ENCODE data around the gene TPMT.
A peak's percentile ranks its signal among the peaks of the same experiment; 100 is the strongest.
"Not testable (repeated sequence)": the region's sequence is repeated elsewhere in the genome, so short reads cannot be mapped to it uniquely, and the experiment has no call there.

Gene TPMT

GRCh38 chr6:18155150-18155863 is 430 bp upstream of the TPMT start, which contains the start of gene KDM1B:
Gene KDM1B (plus strand): TSS chr6:18155422. CDS start chr6:18159896, 4,474 bp downstream.
- peak; percentile 99 for DNase-seq

DNA sequence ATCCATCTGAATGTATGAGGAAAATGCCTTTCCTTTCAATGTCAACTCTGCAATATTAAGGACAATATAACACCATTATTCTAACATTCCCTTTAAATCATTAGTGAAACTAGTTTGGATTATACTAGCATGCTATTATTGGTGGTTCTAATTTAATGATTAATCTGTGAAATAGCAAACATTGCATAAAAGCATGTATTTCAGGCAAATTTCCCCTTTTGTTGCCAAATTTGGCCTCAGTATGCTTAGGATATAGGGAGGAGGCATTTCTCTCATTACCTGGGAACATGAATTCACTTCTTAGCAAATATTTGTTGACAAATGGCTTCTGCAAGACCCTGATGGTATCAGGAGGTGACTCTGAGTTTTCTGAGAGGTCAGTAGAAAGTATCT is 1.6 kb downstream of the TPMT start:
- DNase-seq, result no peak

DNA sequence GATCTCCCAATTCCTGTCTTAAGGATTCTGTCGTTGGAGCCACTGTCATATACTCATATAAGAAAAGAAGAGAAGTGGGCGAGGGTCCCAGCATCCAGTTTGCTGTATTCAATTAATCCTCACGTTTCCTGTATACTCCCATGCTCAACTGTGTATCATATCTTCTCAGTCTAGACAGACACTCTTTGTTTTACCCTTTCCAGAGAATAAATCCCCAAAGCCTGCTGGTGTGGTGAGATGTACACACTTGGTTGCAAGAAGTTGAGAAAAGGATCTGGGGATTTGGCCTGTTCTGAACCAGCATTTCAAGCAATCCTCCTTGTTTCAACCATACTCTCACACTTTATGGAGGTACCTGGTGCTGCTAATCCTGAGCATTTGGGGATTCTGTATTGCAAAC is 3.1 kb downstream of the TPMT start:
- DNase-seq, result no peak

GRCh38 chr6:18151391-18151790 is 3.5 kb downstream of the TPMT start:
- DNase-seq, result not testable (repeated sequence)

GRCh38 chr6:18148304-18149025 is 6.4 kb downstream of the TPMT start:
- no peak for DNase-seq

DNA sequence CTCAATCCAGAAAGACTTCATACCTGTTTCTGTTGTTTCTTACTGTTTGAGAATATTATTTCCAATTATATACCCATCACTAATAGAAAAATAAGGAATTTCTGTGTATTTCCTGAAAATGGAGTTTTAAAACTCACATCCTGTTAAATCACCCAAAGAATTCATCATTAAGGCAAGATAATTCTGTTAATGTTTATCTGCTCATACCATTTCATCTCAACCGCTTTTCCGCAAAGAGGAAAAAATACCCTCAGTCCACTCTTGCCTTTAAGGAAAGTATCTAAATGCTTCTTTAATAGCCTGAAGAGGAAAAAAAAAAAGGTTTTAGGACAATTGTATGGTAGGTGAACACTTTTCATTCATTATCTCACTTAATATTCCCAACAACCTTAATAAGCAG is 7.3 kb downstream of the TPMT start:
- no peak for DNase-seq

DNA sequence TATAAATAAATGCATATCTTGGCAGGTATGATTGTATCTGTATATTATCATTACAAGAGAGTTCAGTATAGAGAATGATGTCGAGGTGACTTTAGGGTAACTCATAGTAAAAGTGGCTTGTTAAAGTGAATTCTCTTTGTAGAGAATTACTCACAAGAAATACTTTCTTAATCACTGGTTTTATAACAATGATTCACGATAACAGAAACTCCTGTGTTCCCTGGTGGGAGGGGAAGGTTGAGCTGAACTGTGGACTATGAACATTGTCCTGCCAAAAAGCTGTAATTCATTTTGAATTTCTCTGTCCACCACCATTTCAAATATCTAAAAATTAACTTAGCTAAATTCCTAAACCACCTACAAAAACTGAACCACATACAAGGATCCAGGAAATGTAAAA is 7.7 kb downstream of the TPMT start:
- DNase-seq, result no peak

- no peak for DNase-seq
These were observed 12.4 kb downstream of the TPMT start for GRCh38 chr6:18142591-18142861.

- DNase-seq, result no peak
These were observed 12.9 kb downstream of the TPMT start for GRCh38 chr6:18141805-18142590.

GRCh38 chr6:18139935-18140621 is 14.8 kb downstream of the TPMT start:
- DNase-seq, result no peak

DNA sequence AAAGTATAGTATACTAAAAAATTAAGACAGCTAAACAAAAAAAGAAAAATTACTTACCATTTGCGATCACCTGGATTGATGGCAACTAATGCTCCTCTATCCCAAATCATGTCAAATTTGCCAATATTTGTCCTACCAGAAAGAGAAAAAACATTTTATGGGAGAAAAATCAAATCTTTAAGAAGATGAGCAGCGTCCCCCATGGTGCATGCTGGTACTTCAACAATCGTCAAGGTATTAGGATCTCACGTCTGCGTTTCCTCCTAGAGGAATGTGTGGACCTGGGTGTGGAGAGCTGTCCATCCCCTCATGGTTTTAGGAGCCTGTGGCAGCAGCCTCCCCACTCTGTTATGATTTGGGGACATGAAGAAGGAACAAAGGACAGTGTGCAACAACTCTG is 16.0 kb downstream of the TPMT start:
- DNase-seq, result no peak

GRCh38 chr6:18136260-18136659 is 18.6 kb downstream of the TPMT start:
- DNase-seq, result no peak

DNA sequence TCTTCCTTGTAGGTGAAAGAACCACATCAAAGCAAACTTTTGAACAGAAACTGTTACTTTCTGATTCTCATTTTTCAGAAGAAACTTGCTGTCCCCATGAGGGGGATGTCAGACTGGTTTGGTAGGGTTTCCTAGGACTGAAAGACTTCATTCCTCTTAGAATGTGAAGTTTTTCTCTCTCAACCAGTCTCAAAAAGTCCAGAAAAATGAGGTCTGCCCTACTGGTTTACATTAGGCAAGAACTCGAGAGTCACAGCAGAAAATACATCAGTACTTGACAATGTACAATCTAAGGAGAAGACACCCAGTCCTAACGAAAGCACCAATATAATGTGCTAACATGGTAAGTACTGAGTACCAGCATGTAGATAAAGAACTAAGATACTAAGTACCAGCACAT is 19.7 kb downstream of the TPMT start:
- DNase-seq, result no peak

DNA sequence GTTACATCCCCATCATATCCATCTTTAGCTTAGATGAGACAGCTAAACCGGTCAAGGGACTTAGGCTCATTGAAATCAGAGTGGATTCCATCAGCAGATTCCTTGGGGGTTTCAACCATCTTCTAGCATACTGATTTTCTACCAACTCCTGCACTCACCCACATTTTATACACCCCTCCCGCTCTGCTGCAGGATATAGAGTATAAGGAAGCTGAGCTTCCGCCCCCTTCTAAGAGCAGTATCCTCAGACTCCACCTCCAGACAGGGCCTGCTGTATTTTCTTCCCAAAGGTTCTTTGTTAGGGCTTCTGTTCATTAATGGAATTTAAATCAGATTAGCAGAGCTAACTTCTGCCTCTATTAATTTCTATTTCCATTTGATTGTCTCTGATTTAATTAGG is 22.5 kb downstream of the TPMT start:
- no peak for DNase-seq

- no peak for DNase-seq
These were observed 28.8 kb downstream of the TPMT start for GRCh38 chr6:18126121-18126520.

DNA sequence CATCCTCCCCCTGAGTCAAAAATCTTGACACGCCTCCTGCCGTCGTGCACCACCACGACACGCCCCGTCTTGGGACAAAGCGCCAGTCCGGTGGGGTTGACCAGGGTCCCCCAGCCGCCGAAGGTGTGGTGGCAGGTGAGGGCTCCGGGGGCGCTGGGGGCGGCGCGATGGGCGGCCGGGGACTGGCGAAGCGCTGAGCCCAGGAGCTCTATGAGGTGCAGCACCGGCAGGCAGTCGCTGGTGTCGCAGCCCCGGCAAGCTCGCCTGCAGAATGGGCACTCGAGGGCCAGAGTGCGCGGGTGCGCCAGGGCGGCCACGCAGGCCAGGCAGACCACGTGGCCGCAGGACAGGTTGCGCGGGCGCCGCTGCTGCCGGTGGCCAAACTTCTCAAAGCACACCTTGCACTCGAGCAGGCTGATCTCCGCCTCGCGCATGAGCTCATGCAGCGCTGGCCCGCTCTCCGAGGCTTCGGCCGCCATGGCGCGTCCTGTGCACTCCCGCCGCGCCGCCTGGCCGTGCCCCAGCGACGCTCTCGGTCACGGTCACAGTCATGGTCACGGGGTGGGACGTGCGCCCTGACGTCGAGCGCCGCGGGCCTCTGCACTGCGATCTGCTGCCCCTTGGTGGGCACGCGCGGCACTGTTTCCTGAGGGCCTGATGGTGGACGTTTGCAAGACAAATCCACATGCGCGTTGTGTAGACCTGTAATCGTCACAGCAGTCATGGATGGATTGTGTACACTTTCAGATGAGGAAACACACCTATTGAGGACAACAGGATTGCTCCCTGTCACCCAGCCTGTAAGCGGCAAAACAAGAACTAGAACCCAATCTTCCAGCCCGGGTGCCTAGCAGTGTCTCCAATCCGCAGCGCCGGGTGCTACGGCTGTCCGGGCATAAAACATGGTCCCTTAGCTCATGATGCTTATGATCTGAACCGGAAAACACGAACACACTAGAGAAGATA is 32.5 kb downstream of the TPMT start, which contains the start of gene NHLRC1:
Gene NHLRC1 (minus strand): TSS at position 550 of the 966 bp plus-strand sequence. CDS start 71 bp downstream, at position 479.
- DNase-seq, result peak; percentile 94

DNA sequence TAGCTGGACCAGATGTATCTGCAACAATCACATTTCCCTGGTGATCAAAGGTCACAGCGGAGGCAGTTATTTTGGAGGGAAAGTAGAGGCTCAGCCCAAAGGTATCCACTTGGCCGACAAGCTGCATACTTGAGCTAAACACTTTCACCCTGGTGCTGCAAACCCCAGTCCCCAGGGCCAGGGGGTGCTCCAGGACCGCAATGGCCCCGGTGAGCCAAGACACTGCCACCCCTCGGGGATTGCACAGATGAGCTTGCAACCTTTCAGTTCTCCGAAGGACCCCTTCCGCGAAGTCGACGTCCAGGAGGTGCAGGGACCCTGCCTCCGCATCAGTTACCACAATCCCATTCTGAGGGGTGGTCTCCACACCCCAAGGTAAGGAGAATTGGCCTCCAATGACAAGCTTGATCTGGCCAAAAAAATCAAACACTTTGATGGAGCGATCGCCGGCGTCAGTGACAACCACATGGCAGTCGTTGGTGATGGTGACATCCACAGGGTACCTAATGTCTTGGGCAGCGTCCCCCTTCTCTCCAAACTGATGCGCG is 33.2 kb downstream of the TPMT start:
- no peak for DNase-seq

DNA sequence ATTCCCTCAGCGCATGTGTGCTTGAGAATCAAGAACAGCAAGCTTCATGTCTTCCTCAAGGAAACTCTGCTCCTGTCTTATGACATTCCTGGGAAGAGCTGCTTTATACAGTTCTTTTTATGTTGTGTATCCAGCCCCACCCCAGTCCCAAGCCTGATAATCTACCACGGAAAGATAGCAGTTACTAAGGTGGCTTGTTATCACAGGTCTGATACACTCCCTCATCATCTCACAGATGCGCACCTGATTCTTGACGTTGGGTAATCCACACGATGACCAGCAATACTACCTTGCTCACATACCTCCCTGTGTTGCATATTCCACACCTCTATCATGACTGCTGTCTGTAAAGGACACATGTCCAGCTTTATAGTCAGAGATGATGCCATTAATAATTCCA is 35.6 kb downstream of the TPMT start:
- no peak for DNase-seq

DNA sequence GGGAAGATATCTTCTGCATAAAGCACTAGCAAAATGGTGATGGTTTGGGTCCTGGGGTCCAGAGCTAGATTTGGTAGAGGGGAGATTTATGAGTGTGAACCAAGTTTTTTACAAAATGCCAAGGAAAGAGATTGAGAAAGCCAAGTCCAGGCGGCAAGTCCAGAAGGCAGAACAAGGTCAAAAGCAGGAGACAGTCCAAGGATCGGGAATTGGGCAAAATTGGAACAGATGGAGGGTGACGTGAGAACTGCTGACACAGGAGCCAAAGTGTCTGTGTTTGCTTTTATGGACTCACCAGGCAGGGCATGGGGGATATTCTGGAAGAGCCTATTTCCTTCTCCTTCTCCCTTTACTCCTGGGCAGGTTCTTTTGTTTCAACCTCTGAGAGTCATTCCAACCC is 36.5 kb downstream of the TPMT start:
- DNase-seq, result no peak

- no peak for DNase-seq
These were observed 37.7 kb downstream of the TPMT start for GRCh38 chr6:18117136-18117535.

DNA sequence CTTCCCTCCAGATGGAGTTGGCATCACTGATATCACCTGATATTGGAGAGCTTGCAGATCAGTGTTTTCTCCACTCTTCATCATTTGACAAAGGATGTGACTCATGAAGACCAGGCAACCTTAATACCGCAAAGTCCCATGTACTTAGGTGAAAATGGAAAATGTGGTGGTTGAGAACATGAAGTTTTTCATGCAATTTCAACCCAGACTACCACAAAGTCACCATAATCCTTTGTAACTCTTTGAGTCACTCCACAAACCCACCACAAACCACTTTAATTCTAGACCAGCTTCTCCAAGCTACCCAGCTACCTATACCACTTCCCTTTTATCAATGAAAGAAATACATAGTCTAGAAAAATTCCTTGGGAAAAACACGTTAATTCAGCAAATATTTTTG is 39.5 kb downstream of the TPMT start:
- no peak for DNase-seq

DNA sequence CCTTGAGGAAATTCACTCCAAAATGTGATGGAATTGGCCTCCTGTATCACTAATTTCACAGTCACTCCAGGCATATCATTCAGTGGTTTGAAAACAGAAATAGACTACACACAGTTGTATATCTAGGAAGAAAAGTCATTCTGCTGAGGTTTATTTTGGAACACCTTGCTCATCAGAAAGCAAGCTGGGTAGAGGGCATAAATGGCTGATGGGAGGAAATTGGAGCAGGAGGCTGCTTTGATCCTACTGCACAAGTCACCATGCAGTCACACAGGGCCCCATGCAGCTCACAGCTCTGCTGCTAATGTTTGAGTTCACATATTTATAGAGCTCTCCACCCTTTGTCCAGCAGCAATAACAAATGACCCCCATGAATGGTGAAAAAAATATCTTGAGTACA is 44.7 kb downstream of the TPMT start:
- no peak for DNase-seq
